HEK293T (cell line): Measurements from ENCODE around the gene SMIM5.

ENCODE experiments used
- BHLHE40 ChIP-seq: fragments of 450-650 bp; IDR thresholded peaks from 2 replicates; pipeline ENCODE4 v1.6.1; 2016; ENCODE audit warnings: mild to moderate bottlenecking, moderate library complexity, borderline replicate concordance
- SP1 ChIP-seq: fragments of 450-650 bp; IDR thresholded peaks from 2 replicates; pipeline ENCODE4 v1.6.1; 2017

DNA sequence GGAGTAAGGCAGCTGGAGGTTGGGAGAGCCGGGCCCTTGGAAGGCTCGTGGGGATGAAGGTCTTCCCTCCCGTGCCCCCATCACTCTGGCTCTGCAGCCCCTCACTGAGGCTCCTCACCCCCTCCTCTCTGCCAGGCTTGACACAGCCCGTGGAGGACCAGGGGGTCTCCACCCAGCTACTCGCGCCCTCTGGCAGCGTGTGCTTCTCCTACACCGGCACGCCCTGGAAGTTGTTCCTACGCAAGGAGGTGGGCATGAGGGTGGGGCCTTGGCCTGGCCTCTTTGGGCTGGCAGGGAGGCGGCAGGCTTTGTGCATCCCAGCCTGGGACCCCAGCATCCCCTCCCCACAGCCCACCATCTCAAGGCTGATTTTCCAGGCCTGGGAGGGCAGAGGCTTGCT lies 15.6 kb upstream of the SMIM5 start:
- TF ChIP-seq SP1: no peak
- TF ChIP-seq BHLHE40: no peak
